PFSK-1 (cell line): ENCODE measurements around the gene IKZF3.

Source experiments
- FOXP2 ChIP-seq: optimal IDR thresholded peaks from 2 replicates; pipeline ENCODE3; 2011; ENCODE audit warnings: borderline replicate concordance, control low read depth, inconsistent platforms; ENCODE audit not compliant: insufficient read depth; ENCODE audit errors: extremely low read length, extremely low read depth
- POLR2AphosphoS5 ChIP-seq: IDR thresholded peaks from 2 replicates; pipeline ENCODE4 v1.6.1; 2012; ENCODE audit warnings: low read depth, mild to moderate bottlenecking, control low read depth, low read length, moderate library complexity
- SIN3A ChIP-seq: IDR thresholded peaks from 2 replicates; pipeline ENCODE4 v1.6.1; 2012; ENCODE audit warnings: mild to moderate bottlenecking, low read length, moderate library complexity, borderline replicate concordance; ENCODE audit not compliant: insufficient read depth
- TAF1 ChIP-seq: IDR thresholded peaks from 2 replicates; pipeline ENCODE4 v1.6.1; 2012; ENCODE audit warnings: low read length, control low read depth, borderline replicate concordance; ENCODE audit not compliant: insufficient read depth
- TF ChIP-seq, protein P1 (sequence below), 2 experiments: IDR thresholded peaks; 2 replicates each; pipeline versions ENCODE4 v1.6.1 to v1.8.0; 2011 to 2012; ENCODE audit warnings: low read depth in 2 of 2, low read length in 2 of 2, control low read depth in 1 of 2, inconsistent platforms in 1 of 2, mild to moderate bottlenecking in 1 of 2, moderate library complexity in 1 of 2; ENCODE audit not compliant: insufficient read depth in 1 of 2

Gene IKZF3

DNA sequence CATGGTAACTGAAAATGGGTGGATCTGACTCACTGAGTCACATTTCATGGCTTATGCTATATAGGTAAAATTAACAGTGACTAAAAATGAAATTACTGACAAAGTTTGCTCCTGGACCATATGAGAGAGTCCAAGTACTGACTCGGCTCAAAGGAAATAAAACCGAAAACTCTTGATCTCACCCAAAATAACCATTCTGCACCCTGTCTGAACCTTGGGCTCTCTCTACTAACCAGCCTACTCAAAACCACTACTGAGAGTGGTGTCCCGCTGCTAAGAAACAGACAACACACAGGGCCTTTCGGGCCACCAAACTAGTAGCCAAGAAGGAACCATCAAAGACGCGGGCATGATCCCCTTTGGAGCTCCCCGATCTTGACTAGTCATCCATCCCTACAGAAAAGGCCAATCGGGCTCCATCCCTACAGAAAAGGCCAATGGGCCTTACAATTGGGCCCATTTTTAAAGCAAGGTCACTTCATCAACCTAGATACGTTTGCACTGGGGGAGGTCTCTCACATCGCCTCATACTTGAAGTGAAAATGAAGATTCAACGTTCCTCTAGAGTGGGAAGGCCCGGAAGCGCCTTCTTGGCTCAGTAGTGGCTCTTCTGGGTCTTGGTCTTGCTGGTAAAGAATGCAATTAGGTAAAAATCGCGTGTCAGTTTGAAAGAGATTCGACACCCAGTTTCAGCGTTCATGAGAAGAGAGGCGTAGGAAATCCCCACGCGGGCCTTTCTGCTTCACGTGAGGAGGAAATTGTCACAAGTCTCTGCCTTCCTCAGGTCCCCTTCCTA lies 3.2 kb upstream of the IKZF3 start:
- TF ChIP-seq FOXP2 (no peak), TAF1 (no peak), POLR2AphosphoS5 (no peak), SIN3A (no peak)
- TF ChIP-seq, protein P1, sequence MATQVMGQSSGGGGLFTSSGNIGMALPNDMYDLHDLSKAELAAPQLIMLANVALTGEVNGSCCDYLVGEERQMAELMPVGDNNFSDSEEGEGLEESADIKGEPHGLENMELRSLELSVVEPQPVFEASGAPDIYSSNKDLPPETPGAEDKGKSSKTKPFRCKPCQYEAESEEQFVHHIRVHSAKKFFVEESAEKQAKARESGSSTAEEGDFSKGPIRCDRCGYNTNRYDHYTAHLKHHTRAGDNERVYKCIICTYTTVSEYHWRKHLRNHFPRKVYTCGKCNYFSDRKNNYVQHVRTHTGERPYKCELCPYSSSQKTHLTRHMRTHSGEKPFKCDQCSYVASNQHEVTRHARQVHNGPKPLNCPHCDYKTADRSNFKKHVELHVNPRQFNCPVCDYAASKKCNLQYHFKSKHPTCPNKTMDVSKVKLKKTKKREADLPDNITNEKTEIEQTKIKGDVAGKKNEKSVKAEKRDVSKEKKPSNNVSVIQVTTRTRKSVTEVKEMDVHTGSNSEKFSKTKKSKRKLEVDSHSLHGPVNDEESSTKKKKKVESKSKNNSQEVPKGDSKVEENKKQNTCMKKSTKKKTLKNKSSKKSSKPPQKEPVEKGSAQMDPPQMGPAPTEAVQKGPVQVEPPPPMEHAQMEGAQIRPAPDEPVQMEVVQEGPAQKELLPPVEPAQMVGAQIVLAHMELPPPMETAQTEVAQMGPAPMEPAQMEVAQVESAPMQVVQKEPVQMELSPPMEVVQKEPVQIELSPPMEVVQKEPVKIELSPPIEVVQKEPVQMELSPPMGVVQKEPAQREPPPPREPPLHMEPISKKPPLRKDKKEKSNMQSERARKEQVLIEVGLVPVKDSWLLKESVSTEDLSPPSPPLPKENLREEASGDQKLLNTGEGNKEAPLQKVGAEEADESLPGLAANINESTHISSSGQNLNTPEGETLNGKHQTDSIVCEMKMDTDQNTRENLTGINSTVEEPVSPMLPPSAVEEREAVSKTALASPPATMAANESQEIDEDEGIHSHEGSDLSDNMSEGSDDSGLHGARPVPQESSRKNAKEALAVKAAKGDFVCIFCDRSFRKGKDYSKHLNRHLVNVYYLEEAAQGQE (IDR thresholded peaks at IDR 0.05; ENCODE audit: insufficient read depth in 1 of 2, low read depth in 2 of 2, low read length in 2 of 2): no peak

DNA sequence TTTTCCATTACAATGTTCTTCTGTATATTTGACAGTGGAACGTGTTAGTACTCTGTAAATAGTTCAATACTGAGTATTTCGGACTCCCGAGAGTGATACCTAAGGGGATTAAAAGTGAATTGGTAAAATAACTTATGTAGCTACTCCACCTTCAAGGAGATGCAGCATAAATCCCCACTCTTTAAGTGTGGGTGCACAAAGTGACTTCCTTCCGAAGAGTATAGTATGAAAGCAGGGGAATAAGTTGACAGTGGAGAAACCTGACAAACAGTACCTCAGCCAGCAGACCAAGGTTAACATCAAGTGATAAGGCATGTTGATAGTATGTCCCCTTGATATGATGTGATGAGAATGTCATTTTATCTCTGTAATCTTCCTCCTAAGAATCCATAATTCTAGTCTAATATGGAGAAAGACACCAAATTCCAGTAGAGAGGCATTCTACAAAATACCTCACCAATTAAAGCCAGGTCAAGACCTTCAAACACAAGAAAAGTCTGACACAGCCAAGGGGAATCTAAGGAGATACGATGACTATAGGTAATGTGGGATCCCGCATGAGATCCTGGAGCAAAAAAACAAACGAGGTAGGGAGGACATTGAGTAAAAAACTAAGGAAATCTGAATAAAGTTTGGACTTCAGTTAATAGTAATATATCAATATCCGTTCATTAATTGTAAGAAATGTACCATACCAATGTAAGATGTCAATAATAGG lies 2.1 kb upstream of the IKZF3 start:
- no peak for TF ChIP-seq TAF1
- TF ChIP-seq, protein P1 (IDR thresholded peaks at IDR 0.05; ENCODE audit: insufficient read depth in 1 of 2, low read depth in 2 of 2, low read length in 2 of 2): no peak
- no peak for TF ChIP-seq POLR2AphosphoS5
- TF ChIP-seq FOXP2: no peak
- TF ChIP-seq SIN3A: no peak

DNA sequence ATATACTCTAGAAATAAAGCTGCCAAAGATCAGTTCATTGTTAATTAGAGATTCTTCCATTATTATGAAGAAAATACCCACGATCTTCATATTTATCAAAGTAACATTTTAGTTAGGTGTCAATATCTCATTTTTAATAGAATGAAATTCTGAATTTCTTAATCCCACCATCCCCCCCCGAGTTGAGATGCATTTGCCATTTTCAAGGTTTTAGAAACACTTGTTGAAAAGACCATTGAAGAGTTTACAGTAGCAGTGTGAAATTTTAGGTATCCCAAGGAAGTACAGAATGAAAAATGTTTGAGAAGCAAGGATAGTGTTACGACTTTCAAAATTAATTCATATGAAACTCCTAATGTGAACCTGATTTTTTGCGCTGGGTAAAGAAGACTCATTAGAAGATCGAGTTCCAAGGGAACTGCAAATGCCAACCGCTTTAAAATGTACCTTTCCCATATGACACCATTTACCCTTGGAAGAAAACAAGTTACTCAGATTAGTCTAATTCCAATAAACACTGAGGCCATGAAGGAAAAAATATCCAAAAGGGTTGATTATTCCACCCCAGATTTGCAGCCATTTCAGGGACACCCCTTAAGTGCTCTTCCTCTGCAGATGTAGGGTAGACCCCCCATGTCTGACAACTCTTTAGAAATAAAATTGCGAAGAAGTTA lies 731 bp downstream of the IKZF3 start:
- TF ChIP-seq SIN3A (no peak), FOXP2 (no peak), TAF1 (no peak), POLR2AphosphoS5 (no peak)
- TF ChIP-seq, protein P1 (IDR thresholded peaks at IDR 0.05; ENCODE audit: insufficient read depth in 1 of 2, low read depth in 2 of 2, low read length in 2 of 2): no peak

DNA sequence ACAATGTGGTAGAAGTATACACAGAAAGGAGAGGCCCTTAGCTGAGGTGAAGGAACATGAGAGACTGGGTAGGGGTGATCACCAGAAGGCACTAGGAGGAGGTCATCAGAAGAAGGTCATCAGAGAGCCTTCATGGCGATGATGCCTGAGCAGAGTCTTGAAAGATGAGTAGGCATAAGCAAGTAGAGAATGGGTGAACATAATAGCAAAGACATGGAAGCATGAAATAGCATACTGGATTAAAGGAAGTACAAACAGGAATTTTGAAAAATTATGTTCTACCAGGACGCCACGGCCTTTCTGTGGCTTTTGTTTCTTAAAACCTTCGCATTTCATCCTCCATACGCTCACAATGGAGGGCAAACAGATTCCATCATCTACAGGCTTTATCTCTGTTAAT lies 2.9 kb downstream of the IKZF3 start:
- TF ChIP-seq SIN3A (no peak), POLR2AphosphoS5 (no peak), FOXP2 (no peak), TAF1 (no peak)
- TF ChIP-seq, protein P1 (IDR thresholded peaks at IDR 0.05; ENCODE audit: insufficient read depth in 1 of 2, low read depth in 2 of 2, low read length in 2 of 2): no peak
